Measurements from ENCODE around the gene PIEZO1. TPM values are rescaled to one million over a fixed set of nuclear protein-coding genes. Genes with fewer than 3 reads are reported as not detected.

The PIEZO1 gene
- total and polyA plus RNA-seq, 10 of the 15 experiments (the other 5 are each of a cell fraction or from before 2014, with no cell fraction given), result 1.3 to 169 (median 33.4) TPM

DNA sequence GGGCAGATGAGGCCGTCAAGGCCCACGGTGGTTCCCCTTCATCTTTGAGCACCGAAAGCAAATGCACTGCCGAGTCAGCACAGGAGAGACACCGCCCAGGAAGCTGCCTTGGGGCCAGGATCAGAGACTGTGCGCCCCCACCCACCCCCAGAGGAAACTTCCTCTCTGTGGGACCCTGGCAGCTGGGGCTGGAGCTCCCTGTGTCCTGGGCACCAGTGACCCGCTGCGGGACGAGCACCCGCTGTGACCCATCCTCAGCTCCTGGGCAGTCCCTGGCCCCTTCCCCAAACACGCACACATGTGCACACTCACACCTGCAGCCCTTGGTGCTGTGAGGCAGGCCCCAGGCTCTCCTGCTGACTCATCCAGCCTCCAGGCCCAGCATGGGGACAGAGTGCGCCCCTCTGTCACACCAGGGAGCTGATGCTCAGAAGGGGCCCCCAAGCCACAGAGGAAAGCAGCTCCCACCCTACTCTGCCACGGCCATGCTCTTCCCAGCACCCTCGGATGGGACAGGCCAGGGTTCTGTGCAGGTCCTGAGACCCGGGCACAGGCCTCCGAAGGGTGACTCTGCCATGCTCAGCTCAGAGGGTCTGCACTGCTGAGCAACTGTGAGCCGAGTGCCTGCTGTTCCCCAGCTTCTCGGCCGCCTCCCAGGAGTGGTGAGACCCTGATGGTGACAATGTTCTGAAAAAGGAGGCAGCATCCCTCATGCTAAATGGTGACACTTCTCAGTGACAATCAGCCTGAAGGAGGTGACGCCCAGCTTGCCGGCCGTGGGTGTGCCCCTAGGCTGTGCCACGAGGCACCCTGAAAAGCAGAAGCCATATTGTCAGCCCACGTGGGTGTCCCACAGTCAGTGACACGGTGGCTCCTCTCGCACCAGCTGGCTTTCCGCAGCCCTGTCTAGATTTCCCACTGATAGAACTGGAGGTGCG lies 3.6 kb downstream of the PIEZO1 start (continued):
- TF ChIP-seq PAX5 (IDR thresholded peaks at IDR 0.05; ENCODE audit: borderline replicate concordance, low read depth, low read length), result no peak
- TF ChIP-seq, protein P1, sequence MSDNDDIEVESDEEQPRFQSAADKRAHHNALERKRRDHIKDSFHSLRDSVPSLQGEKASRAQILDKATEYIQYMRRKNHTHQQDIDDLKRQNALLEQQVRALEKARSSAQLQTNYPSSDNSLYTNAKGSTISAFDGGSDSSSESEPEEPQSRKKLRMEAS (IDR thresholded peaks at IDR 0.05; ENCODE audit: low read depth, low read length), result peak; percentile 77
- no peak for TF ChIP-seq CHD1 (IDR thresholded peaks at IDR 0.05; ENCODE audit: low read depth, low read length)
- peak; percentile 80 for TF ChIP-seq MYC (IDR thresholded peaks at IDR 0.05; ENCODE audit: insufficient read depth, insufficient read length, insufficient replicate concordance, low read length, severe bottlenecking)
- no peak for TF ChIP-seq FOXM1 (IDR thresholded peaks at IDR 0.05; ENCODE audit: low read depth, low read length)
- no peak for TF ChIP-seq RB1 (IDR thresholded peaks at IDR 0.05; ENCODE audit: borderline replicate concordance)
- no peak for TF ChIP-seq RBBP5 (conservative IDR thresholded peaks at IDR 0.05)
- no peak; the same call in 1 of the 2 replicates for TF ChIP-seq MTA3 (IDR thresholded peaks at IDR 0.05; ENCODE audit: borderline replicate concordance, low read length)
- no peak for TF ChIP-seq SIX5 (IDR thresholded peaks at IDR 0.05; ENCODE audit: low read depth, low read length, severe bottlenecking)
- no peak for TF ChIP-seq RUNX3 (IDR thresholded peaks at IDR 0.05; ENCODE audit: low read length)
- no peak for TF ChIP-seq CREB1 (IDR thresholded peaks at IDR 0.05; ENCODE audit: low read depth)
- TF ChIP-seq, protein P2, sequence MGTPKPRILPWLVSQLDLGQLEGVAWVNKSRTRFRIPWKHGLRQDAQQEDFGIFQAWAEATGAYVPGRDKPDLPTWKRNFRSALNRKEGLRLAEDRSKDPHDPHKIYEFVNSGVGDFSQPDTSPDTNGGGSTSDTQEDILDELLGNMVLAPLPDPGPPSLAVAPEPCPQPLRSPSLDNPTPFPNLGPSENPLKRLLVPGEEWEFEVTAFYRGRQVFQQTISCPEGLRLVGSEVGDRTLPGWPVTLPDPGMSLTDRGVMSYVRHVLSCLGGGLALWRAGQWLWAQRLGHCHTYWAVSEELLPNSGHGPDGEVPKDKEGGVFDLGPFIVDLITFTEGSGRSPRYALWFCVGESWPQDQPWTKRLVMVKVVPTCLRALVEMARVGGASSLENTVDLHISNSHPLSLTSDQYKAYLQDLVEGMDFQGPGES (IDR thresholded peaks at IDR 0.05), result no peak
- TF ChIP-seq, protein P3, sequence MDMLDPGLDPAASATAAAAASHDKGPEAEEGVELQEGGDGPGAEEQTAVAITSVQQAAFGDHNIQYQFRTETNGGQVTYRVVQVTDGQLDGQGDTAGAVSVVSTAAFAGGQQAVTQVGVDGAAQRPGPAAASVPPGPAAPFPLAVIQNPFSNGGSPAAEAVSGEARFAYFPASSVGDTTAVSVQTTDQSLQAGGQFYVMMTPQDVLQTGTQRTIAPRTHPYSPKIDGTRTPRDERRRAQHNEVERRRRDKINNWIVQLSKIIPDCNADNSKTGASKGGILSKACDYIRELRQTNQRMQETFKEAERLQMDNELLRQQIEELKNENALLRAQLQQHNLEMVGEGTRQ (IDR thresholded peaks at IDR 0.05; ENCODE audit: borderline replicate concordance, low read depth, low read length), result no peak
- TF ChIP-seq SREBF2 (IDR thresholded peaks at IDR 0.05; ENCODE audit: low read length), result no peak
- no peak for TF ChIP-seq WRNIP1 (IDR thresholded peaks at IDR 0.05; ENCODE audit: borderline replicate concordance, low read depth, low read length)
- no peak for TF ChIP-seq TBL1XR1 (IDR thresholded peaks at IDR 0.05; ENCODE audit: low read depth, low read length)
- no peak for TF ChIP-seq HDAC2 (IDR thresholded peaks at IDR 0.05)
- TF ChIP-seq ATF7 (IDR thresholded peaks at IDR 0.05; ENCODE audit: low read depth), result no peak
- TF ChIP-seq POLR2A (IDR thresholded peaks at IDR 0.05; ENCODE audit: low read depth, low read length), result peak; percentile 67
- TF ChIP-seq CEBPB (IDR thresholded peaks at IDR 0.05; ENCODE audit: borderline replicate concordance in 1 of 2, low read depth in 2 of 2, low read length in 2 of 2), result no peak
- TF ChIP-seq MEF2B (IDR thresholded peaks at IDR 0.05; ENCODE audit: partially characterized antibody, poor library complexity, severe bottlenecking), result no peak
- TF ChIP-seq, protein P4, sequence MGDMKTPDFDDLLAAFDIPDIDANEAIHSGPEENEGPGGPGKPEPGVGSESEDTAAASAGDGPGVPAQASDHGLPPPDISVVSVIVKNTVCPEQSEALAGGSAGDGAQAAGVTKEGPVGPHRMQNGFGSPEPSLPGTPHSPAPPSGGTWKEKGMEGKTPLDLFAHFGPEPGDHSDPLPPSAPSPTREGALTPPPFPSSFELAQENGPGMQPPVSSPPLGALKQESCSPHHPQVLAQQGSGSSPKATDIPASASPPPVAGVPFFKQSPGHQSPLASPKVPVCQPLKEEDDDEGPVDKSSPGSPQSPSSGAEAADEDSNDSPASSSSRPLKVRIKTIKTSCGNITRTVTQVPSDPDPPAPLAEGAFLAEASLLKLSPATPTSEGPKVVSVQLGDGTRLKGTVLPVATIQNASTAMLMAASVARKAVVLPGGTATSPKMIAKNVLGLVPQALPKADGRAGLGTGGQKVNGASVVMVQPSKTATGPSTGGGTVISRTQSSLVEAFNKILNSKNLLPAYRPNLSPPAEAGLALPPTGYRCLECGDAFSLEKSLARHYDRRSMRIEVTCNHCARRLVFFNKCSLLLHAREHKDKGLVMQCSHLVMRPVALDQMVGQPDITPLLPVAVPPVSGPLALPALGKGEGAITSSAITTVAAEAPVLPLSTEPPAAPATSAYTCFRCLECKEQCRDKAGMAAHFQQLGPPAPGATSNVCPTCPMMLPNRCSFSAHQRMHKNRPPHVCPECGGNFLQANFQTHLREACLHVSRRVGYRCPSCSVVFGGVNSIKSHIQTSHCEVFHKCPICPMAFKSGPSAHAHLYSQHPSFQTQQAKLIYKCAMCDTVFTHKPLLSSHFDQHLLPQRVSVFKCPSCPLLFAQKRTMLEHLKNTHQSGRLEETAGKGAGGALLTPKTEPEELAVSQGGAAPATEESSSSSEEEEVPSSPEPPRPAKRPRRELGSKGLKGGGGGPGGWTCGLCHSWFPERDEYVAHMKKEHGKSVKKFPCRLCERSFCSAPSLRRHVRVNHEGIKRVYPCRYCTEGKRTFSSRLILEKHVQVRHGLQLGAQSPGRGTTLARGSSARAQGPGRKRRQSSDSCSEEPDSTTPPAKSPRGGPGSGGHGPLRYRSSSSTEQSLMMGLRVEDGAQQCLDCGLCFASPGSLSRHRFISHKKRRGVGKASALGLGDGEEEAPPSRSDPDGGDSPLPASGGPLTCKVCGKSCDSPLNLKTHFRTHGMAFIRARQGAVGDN (IDR thresholded peaks at IDR 0.05), result no peak
- no peak for TF ChIP-seq ASH2L (IDR thresholded peaks at IDR 0.05; ENCODE audit: borderline replicate concordance, low read depth)
- TF ChIP-seq TAF1 (IDR thresholded peaks at IDR 0.05; ENCODE audit: borderline replicate concordance, low read depth, low read length), result no peak

Data from GM12878 (cell line).